ENCODE results near the gene MTFP1.
"Not testable (repeated sequence)": the region's sequence is repeated elsewhere in the genome, so short reads cannot be mapped to it uniquely, and the experiment has no call there.

The MTFP1 gene

GRCh38 chr22:30455075-30455840 lies 29.7 kb downstream of the MTFP1 start:
- no peak for DNase-seq

GRCh38 chr22:30457981-30458380 lies 32.4 kb downstream of the MTFP1 start:
- no peak for DNase-seq

GRCh38 chr22:30459181-30460052 lies 33.8 kb downstream of the MTFP1 start:
- no peak for DNase-seq

GRCh38 chr22:30460147-30460546 lies 34.6 kb downstream of the MTFP1 start:
- no peak for DNase-seq

- not testable (repeated sequence) for DNase-seq
Measured at GRCh38 chr22:30460555-30460954, 35.0 kb downstream of the MTFP1 start.

GRCh38 chr22:30469165-30469564 lies 43.6 kb downstream of the MTFP1 start:
- no peak for DNase-seq

- no peak for DNase-seq
Measured at GRCh38 chr22:30470655-30471054, 45.1 kb downstream of the MTFP1 start.

- DNase-seq: no peak
Measured at GRCh38 chr22:30471616-30472318, 46.2 kb downstream of the MTFP1 start, which contains the start of gene SEC14L3. Gene SEC14L3 (minus strand): TSS chr22:30472017. CDS start chr22:30471958, 59 bp downstream.

- no peak for DNase-seq
Measured at GRCh38 chr22:30472994-30473720, 47.6 kb downstream of the MTFP1 start.

GRCh38 chr22:30474121-30474520 lies 48.6 kb downstream of the MTFP1 start:
- DNase-seq: no peak

- peak in 2 of 5 donors; percentile 20 to 23 for DNase-seq
Measured at GRCh38 chr22:30474683-30475424, 49.3 kb downstream of the MTFP1 start.

All from T-helper 1 cell (primary cell).